ENCODE measurements around the gene TBL1X. TPM values are rescaled to one million over a fixed set of nuclear protein-coding genes. Genes with fewer than 3 reads are reported as not detected.

Gene TBL1X
- total and polyA plus RNA-seq, 2 of the 8 experiments (the other 6 are each of a cell fraction or from before 2014, with no cell fraction given) = 13.3 to 25.6 TPM

- TF ChIP-seq EGR1 (IDR thresholded peaks at IDR 0.05; ENCODE audit: borderline replicate concordance, low read depth, low read length) = no peak
- no peak for TF ChIP-seq MAFK (IDR thresholded peaks at IDR 0.05; ENCODE audit: low read depth, low read length)
- TF ChIP-seq NANOG (IDR thresholded peaks at IDR 0.05; ENCODE audit: insufficient read depth, low read depth, low read length, poor library complexity, severe bottlenecking) = no peak
- no peak for TF ChIP-seq TCF12 (IDR thresholded peaks at IDR 0.05; ENCODE audit: low read depth, low read length)
- TF ChIP-seq, protein P1, sequence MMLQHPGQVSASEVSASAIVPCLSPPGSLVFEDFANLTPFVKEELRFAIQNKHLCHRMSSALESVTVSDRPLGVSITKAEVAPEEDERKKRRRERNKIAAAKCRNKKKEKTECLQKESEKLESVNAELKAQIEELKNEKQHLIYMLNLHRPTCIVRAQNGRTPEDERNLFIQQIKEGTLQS (IDR thresholded peaks at IDR 0.05; ENCODE audit: insufficient read depth, low read depth, low read length) = no peak
Observed at GRCh38 chrX:9707306-9708033, 242.6 kb downstream of the TBL1X start (continued).

All from H1 (cell line).